ENCODE data around the gene CLSTN3. TPM values are rescaled to one million over a fixed set of nuclear protein-coding genes. Genes with fewer than 3 reads are reported as not detected.

Gene CLSTN3
- total RNA-seq, 2 experiments from 2014 or later: 148 to 152 TPM

- no peak overlapping the region for H3K4me3 Mint-ChIP-seq
- H3K36me3 Mint-ChIP-seq (ENCODE audit: low read depth): peaks cover 79% of the 10 kb centered on the region
- H3K27ac Mint-ChIP-seq: no peak overlapping the region
- POLR2A ChIA-PET: interaction anchor here (0.7 to 2.5 kb wide), 4 partner anchors 9 to 201 kb away, joined by 3 to 8 read pairs (median 4); partner anchors contain the start of genes C12orf57, CLSTN3 and RNU7-1
- DNase-seq: no peak
- no peaks in the 10 kb centered on the region for H3K9me3 Mint-ChIP-seq
- peaks cover 7% of the 10 kb centered on the region for H3K4me1 Mint-ChIP-seq
- CTCF ChIA-PET: interaction anchor here (0.6 to 2.0 kb wide), 11 partner anchors 8 to 923 kb away, joined by 3 to 6 read pairs (median 4); partner anchors contain the start of gene C1RL
- no peaks in the 10 kb centered on the region for H3K27me3 Mint-ChIP-seq
These were observed 14.4 kb downstream of the CLSTN3 start for GRCh38 chr12:7144414-7145120.

- CTCF ChIA-PET: interaction anchor here (0.7 to 2.0 kb wide), 6 partner anchors 9 to 738 kb away, joined by 3 to 6 read pairs (median 4); no protein-coding TSS in a partner anchor
- peaks cover 82% of the 10 kb centered on the region for H3K36me3 Mint-ChIP-seq (ENCODE audit: low read depth)
- no peak for DNase-seq
- H3K27ac Mint-ChIP-seq: no peak overlapping the region
- no peak overlapping the region for H3K4me3 Mint-ChIP-seq
- H3K9me3 Mint-ChIP-seq: no peaks in the 10 kb centered on the region
- no peaks in the 10 kb centered on the region for H3K27me3 Mint-ChIP-seq
- POLR2A ChIA-PET: interaction anchor here (1.2 to 2.5 kb wide), 2 partner anchors 10 to 15 kb away, joined by 4 to 8 read pairs; partner anchors contain the start of gene CLSTN3
- peaks cover 7% of the 10 kb centered on the region for H3K4me1 Mint-ChIP-seq
These were observed 15.5 kb downstream of the CLSTN3 start for GRCh38 chr12:7145671-7146070.

GRCh38 chr12:7146228-7146627 is 16.1 kb downstream of the CLSTN3 start:
- no peak for DNase-seq
- no peak overlapping the region for H3K27ac Mint-ChIP-seq
- peaks cover 7% of the 10 kb centered on the region for H3K4me1 Mint-ChIP-seq
- H3K27me3 Mint-ChIP-seq: no peaks in the 10 kb centered on the region
- no peaks in the 10 kb centered on the region for H3K9me3 Mint-ChIP-seq
- H3K36me3 Mint-ChIP-seq (ENCODE audit: low read depth): peaks cover 78% of the 10 kb centered on the region
- ChIA-PET POLR2A (interaction anchor here (1.2 to 2.5 kb wide), 2 partner anchors 11 to 16 kb away, joined by 4 to 8 read pairs; partner anchors contain the start of gene CLSTN3), CTCF (interaction anchor here (2.0 kb wide), 1 partner anchor 221 kb away, joined by 5 read pairs; no protein-coding TSS in a partner anchor)
- H3K4me3 Mint-ChIP-seq: no peak overlapping the region

- Mint-ChIP-seq H3K27me3 (no peaks in the 10 kb centered on the region), H3K9me3 (no peaks in the 10 kb centered on the region), H3K4me3 (no peak overlapping the region), H3K27ac (no peak overlapping the region), H3K4me1 (peaks cover 2% of the 10 kb centered on the region), H3K36me3 (ENCODE audit: low read depth) (peaks cover 73% of the 10 kb centered on the region)
- DNase-seq: no peak
- ChIA-PET CTCF (interaction anchor here (1.2 kb wide), 1 partner anchor 39 kb away, joined by 3 read pairs; no protein-coding TSS in a partner anchor), POLR2A (interaction anchor here (2.5 kb wide), 1 partner anchor 16 kb away, joined by 8 read pairs; the partner anchor contains the start of gene CLSTN3)
These were observed 16.7 kb downstream of the CLSTN3 start for GRCh38 chr12:7146906-7147305.

DNA sequence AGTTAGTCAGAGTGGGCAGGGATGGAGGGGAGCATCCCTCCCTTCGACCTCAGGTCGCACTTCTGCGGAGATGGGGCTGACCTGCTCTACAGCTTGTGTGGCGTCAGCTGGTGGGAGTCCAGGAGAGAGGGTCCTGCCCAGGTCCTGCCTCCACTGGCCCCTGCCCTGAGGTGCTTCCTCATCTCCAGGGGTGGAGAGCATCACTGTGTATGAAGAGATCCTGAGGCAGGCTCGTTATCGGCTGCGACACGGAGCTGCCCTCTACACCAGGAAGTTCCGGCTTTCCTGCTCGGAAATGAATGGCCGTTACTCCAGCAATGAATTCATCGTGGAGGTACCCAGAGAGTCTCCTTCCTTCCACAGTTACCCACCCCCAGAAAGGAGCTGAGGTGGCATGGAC is 20.2 kb downstream of the CLSTN3 start:
- H3K36me3 Mint-ChIP-seq (ENCODE audit: low read depth): peaks cover 70% of the 10 kb centered on the region
- H3K4me1 Mint-ChIP-seq: no peaks in the 10 kb centered on the region
- H3K27ac Mint-ChIP-seq: no peak overlapping the region
- no peak overlapping the region for H3K4me3 Mint-ChIP-seq
- ChIA-PET POLR2A (interaction anchor here (1.1 kb wide), 1 partner anchor 10 kb away, joined by 4 read pairs; no protein-coding TSS in a partner anchor), CTCF (no interaction called here)
- no peaks in the 10 kb centered on the region for H3K27me3 Mint-ChIP-seq
- H3K9me3 Mint-ChIP-seq: no peaks in the 10 kb centered on the region
- no peak for DNase-seq

- Mint-ChIP-seq H3K4me3 (no peak overlapping the region), H3K36me3 (ENCODE audit: low read depth) (peaks cover 68% of the 10 kb centered on the region), H3K27me3 (no peaks in the 10 kb centered on the region), H3K27ac (no peak overlapping the region), H3K4me1 (no peaks in the 10 kb centered on the region), H3K9me3 (no peaks in the 10 kb centered on the region)
- ChIA-PET CTCF (no interaction called here), POLR2A (interaction anchor here (1.1 kb wide), 1 partner anchor 10 kb away, joined by 4 read pairs; no protein-coding TSS in a partner anchor)
- no peak for DNase-seq
These were observed 20.7 kb downstream of the CLSTN3 start for GRCh38 chr12:7150841-7151240.

- ChIA-PET POLR2A (no interaction called here), CTCF (no interaction called here)
- no peak overlapping the region for H3K4me3 Mint-ChIP-seq
- H3K27me3 Mint-ChIP-seq: no peaks in the 10 kb centered on the region
- H3K36me3 Mint-ChIP-seq (ENCODE audit: low read depth): peaks cover 69% of the 10 kb centered on the region
- H3K9me3 Mint-ChIP-seq: no peaks in the 10 kb centered on the region
- no peak overlapping the region for H3K27ac Mint-ChIP-seq
- no peak for DNase-seq
- H3K4me1 Mint-ChIP-seq: no peaks in the 10 kb centered on the region
These were observed 21.4 kb downstream of the CLSTN3 start for GRCh38 chr12:7151532-7151931.

GRCh38 chr12:7152818-7153217 is 22.6 kb downstream of the CLSTN3 start:
- CTCF ChIA-PET: interaction anchor here (1.2 to 1.5 kb wide), 2 partner anchors 8 to 9 kb away, joined by 3 read pairs; no protein-coding TSS in a partner anchor
- no peaks in the 10 kb centered on the region for H3K27me3 Mint-ChIP-seq
- H3K36me3 Mint-ChIP-seq (ENCODE audit: low read depth): peaks cover 74% of the 10 kb centered on the region

DNA sequence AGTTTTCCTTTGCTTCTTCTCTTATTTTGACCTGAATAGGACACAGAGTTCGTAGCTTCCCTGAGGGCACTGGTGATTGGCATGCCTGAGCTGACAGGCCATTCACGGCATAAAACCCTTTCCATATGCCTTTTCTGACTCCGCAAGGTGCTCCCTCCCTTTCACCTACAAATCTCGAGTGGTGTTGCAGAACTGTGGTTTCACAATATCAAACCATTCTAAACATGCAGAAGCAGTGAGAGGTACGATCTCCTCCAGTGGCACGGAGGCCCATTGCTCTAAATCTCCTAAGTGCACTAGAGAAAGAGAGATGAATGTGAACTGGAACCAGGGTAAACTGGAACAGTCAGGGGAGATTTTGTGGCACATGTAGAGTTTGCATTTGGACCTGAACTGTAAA is 23.9 kb downstream of the CLSTN3 start:
- ChIA-PET POLR2A (no interaction called here), CTCF (interaction anchor here (1.5 to 2.0 kb wide), 2 partner anchors 8 to 9 kb away, joined by 3 to 6 read pairs; no protein-coding TSS in a partner anchor)
- no peak overlapping the region for H3K27ac Mint-ChIP-seq
- no peak for DNase-seq
- no peak overlapping the region for H3K4me3 Mint-ChIP-seq
- H3K9me3 Mint-ChIP-seq: no peaks in the 10 kb centered on the region
- peaks cover 66% of the 10 kb centered on the region for H3K36me3 Mint-ChIP-seq (ENCODE audit: low read depth)
- H3K4me1 Mint-ChIP-seq: no peaks in the 10 kb centered on the region
- no peaks in the 10 kb centered on the region for H3K27me3 Mint-ChIP-seq

More at GRCh38 chr12:7152818-7153217, 22.6 kb downstream of the CLSTN3 start:
- POLR2A ChIA-PET: no interaction called here
- no peak overlapping the region for H3K4me3 Mint-ChIP-seq
- H3K27ac Mint-ChIP-seq: no peak overlapping the region
- no peak for DNase-seq
- H3K9me3 Mint-ChIP-seq: no peaks in the 10 kb centered on the region
- no peaks in the 10 kb centered on the region for H3K4me1 Mint-ChIP-seq

DNA sequence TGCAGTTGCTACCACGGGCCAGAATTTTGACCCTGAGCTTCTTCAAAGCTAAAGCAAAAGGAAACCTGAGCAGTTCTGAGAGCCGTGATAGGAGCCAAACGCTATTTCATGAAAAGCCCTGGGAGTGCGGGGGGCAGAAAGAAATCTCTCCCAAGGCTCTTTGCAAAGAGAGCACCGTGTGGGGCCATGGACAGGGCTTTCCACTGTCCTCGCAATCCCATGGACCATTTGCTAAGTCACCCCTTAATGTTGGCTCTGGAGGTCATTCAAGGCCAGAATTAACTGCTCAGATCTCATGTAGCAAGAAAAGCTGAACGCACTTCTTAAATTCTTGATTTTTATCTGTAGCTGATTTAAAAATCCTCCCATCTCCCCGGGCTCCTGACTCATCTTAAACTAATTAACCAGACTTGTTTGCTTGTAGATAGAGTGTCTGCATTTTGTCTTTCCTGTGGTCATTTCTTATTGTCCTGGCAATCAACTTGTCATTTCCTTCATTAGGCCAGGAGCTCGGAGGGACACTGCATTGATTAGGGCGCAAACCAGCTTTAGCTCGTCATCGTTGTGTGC is 24.8 kb downstream of the CLSTN3 start:
- H3K27ac Mint-ChIP-seq: no peak overlapping the region
- ChIA-PET POLR2A (no interaction called here), CTCF (interaction anchor here (0.7 to 2.0 kb wide), 2 partner anchors 9 to 10 kb away, joined by 3 to 6 read pairs; no protein-coding TSS in a partner anchor)
- H3K27me3 Mint-ChIP-seq: no peaks in the 10 kb centered on the region
- no peaks in the 10 kb centered on the region for H3K9me3 Mint-ChIP-seq
- H3K4me1 Mint-ChIP-seq: no peaks in the 10 kb centered on the region
- H3K4me3 Mint-ChIP-seq: no peak overlapping the region
- H3K36me3 Mint-ChIP-seq (ENCODE audit: low read depth): peaks cover 60% of the 10 kb centered on the region
- DNase-seq: no peak

GRCh38 chr12:7155471-7156034 is 25.4 kb downstream of the CLSTN3 start:
- DNase-seq: no peak
- H3K27ac Mint-ChIP-seq: no peak overlapping the region
- H3K9me3 Mint-ChIP-seq: no peaks in the 10 kb centered on the region
- POLR2A ChIA-PET: no interaction called here
- no peak overlapping the region for H3K4me3 Mint-ChIP-seq
- peaks cover 54% of the 10 kb centered on the region for H3K36me3 Mint-ChIP-seq (ENCODE audit: low read depth)
- H3K27me3 Mint-ChIP-seq: no peaks in the 10 kb centered on the region
- no peaks in the 10 kb centered on the region for H3K4me1 Mint-ChIP-seq
- CTCF ChIA-PET: interaction anchor here (2.0 kb wide), 1 partner anchor 10 kb away, joined by 6 read pairs; no protein-coding TSS in a partner anchor

- H3K4me3 Mint-ChIP-seq: no peak overlapping the region
- no peaks in the 10 kb centered on the region for H3K9me3 Mint-ChIP-seq
- H3K4me1 Mint-ChIP-seq: no peaks in the 10 kb centered on the region
- H3K27ac Mint-ChIP-seq: no peak overlapping the region
- H3K36me3 Mint-ChIP-seq (ENCODE audit: low read depth): peaks cover 49% of the 10 kb centered on the region
- ChIA-PET POLR2A (no interaction called here), CTCF (no interaction called here)
- no peaks in the 10 kb centered on the region for H3K27me3 Mint-ChIP-seq
- no peak for DNase-seq
These were observed 26.4 kb downstream of the CLSTN3 start for GRCh38 chr12:7156259-7157197.

All from activated CD4-positive, alpha-beta memory T cell treated with anti-CD3 and anti-CD28 coated beads, Interleukin-2, amount 10 ng/mL, durations not matched to agents 7 days and 5 days (primary cell).